Retinal pigment epithelial cell (primary cell): ENCODE results near the gene TUBGCP2.

Experiments
- DNase-seq: peaks from one replicate; pipeline ENCODE4 v3.0.0-alpha.2; 2010; ENCODE audit warnings: low read depth
- H3K4me3 ChIP-seq: 2 replicates; pipeline ENCODE4 v1.5.1; 2011; ENCODE audit warnings: mild to moderate bottlenecking, low read length, control low read depth, moderate library complexity
- CTCF ChIP-seq: conservative IDR thresholded peaks from 2 replicates; pipeline ENCODE4 v1.5.1; 2011; ENCODE audit warnings: low read depth, low read length, control low read depth, inconsistent platforms

The TUBGCP2 gene

GRCh38 chr10:133257489-133258065 is 51.1 kb downstream of the TUBGCP2 start:
- TF ChIP-seq CTCF = peak; percentile 27
- DNase-seq = no peak
- H3K4me3 ChIP-seq = no peak overlapping the region

GRCh38 chr10:133255323-133255722 is 53.3 kb downstream of the TUBGCP2 start:
- no peak overlapping the region for H3K4me3 ChIP-seq
- DNase-seq = no peak
- TF ChIP-seq CTCF = no peak

GRCh38 chr10:133254421-133255120 is 54.1 kb downstream of the TUBGCP2 start:
- no peak for TF ChIP-seq CTCF
- no peak for DNase-seq
- no peak overlapping the region for H3K4me3 ChIP-seq

- H3K4me3 ChIP-seq = no peak overlapping the region
- TF ChIP-seq CTCF = no peak
- no peak for DNase-seq
Observed at GRCh38 chr10:133253361-133253955, 55.2 kb downstream of the TUBGCP2 start.

GRCh38 chr10:133252223-133252552 is 56.5 kb downstream of the TUBGCP2 start:
- DNase-seq = no peak
- no peak for TF ChIP-seq CTCF
- H3K4me3 ChIP-seq = no peak overlapping the region

GRCh38 chr10:133251388-133252222 is 57.1 kb downstream of the TUBGCP2 start:
- H3K4me3 ChIP-seq = no peak overlapping the region
- no peak for DNase-seq

More at GRCh38 chr10:133251388-133252222, 57.1 kb downstream of the TUBGCP2 start:
- TF ChIP-seq CTCF = no peak
